ENCODE results near the gene DDX17. TPM values are rescaled to one million over a fixed set of nuclear protein-coding genes. Genes with fewer than 3 reads are reported as not detected.

DDX17 gene
- total and polyA plus RNA-seq, 2 of the 8 experiments (the other 6 are each of a cell fraction or from before 2014, with no cell fraction given), result 437 to 441 TPM

DNA sequence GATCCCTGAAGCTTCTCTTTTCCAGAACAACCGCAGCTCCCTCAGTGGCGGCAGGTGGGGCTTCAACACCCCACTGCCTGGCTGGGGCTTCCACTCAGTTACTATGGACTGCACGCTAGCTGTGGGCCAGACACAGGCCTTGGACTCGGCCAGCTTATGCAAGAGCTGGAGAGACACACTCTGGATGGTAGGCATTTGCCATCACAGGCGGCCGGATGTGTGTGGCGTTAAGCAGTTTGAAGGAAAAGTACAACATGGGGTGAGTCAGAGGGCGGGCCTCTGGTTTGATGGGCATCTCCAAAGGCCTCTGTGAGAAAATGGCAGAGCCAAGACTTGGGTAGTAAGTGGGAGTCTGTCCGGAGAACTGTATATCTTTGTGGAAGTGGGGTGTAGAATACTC is 68.7 kb downstream of the DDX17 start (continued):
- TF ChIP-seq, protein P1, sequence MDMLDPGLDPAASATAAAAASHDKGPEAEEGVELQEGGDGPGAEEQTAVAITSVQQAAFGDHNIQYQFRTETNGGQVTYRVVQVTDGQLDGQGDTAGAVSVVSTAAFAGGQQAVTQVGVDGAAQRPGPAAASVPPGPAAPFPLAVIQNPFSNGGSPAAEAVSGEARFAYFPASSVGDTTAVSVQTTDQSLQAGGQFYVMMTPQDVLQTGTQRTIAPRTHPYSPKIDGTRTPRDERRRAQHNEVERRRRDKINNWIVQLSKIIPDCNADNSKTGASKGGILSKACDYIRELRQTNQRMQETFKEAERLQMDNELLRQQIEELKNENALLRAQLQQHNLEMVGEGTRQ (IDR thresholded peaks at IDR 0.05; ENCODE audit: low read length), result no peak
- TF ChIP-seq CTBP2 (IDR thresholded peaks at IDR 0.05; ENCODE audit: borderline replicate concordance, insufficient read depth, insufficient read length, low read length), result no peak
